SW480 (cell line): ENCODE data around the gene RWDD1.

ENCODE experiments used
- DNase-seq: peaks from one replicate; pipeline ENCODE4 v3.0.0-alpha.2; 2016; ENCODE audit warnings: low spot score

Gene RWDD1

GRCh38 chr6:116570856-116571682 is at the start of gene RWDD1:
Gene RWDD1 (plus strand): TSS chr6:116571504. CDS start chr6:116571583, 79 bp downstream.
- peak; percentile 97 for DNase-seq

GRCh38 chr6:116522896-116523295 is 48.4 kb upstream of the RWDD1 start:
- DNase-seq = no peak

GRCh38 chr6:116524236-116524635 is 47.1 kb upstream of the RWDD1 start:
- DNase-seq = no peak

- no peak for DNase-seq
Observed at GRCh38 chr6:116528133-116528532, 43.2 kb upstream of the RWDD1 start.

- DNase-seq = no peak
Observed at GRCh38 chr6:116528780-116529179, 42.5 kb upstream of the RWDD1 start.

- DNase-seq = no peak
Observed at GRCh38 chr6:116529466-116530290, 41.6 kb upstream of the RWDD1 start.

- DNase-seq = no peak
Observed at GRCh38 chr6:116530436-116530835, 40.9 kb upstream of the RWDD1 start.

GRCh38 chr6:116531675-116532570 is 39.4 kb upstream of the RWDD1 start:
- DNase-seq = peak; percentile 56

GRCh38 chr6:116533233-116533957 is 37.9 kb upstream of the RWDD1 start:
- no peak for DNase-seq

GRCh38 chr6:116535109-116535508 is 36.2 kb upstream of the RWDD1 start:
- no peak for DNase-seq

- peak; percentile 44 for DNase-seq
Observed at GRCh38 chr6:116536216-116536621, 35.1 kb upstream of the RWDD1 start.

GRCh38 chr6:116542426-116542825 is 28.9 kb upstream of the RWDD1 start:
- no peak for DNase-seq

- DNase-seq = no peak
Observed at GRCh38 chr6:116543149-116543548, 28.2 kb upstream of the RWDD1 start.

GRCh38 chr6:116545651-116546050 is 25.7 kb upstream of the RWDD1 start, which contains the start of gene TRAPPC3L:
Gene TRAPPC3L (minus strand): TSS chr6:116545684. CDS start chr6:116545514, 170 bp downstream.
- no peak for DNase-seq

- DNase-seq = no peak
Observed at GRCh38 chr6:116547358-116547757, 23.9 kb upstream of the RWDD1 start.

GRCh38 chr6:116550796-116551195 is 20.5 kb upstream of the RWDD1 start:
- no peak for DNase-seq

- DNase-seq = no peak
Observed at GRCh38 chr6:116553451-116553850, 17.9 kb upstream of the RWDD1 start, which contains the start of gene CALHM4. Gene CALHM4 (plus strand): TSS chr6:116553751. CDS start chr6:116553794, 43 bp downstream.

GRCh38 chr6:116556065-116556464 is 15.2 kb upstream of the RWDD1 start:
- no peak for DNase-seq

GRCh38 chr6:116556814-116557415 is 14.4 kb upstream of the RWDD1 start:
- no peak for DNase-seq

GRCh38 chr6:116557893-116558292 is 13.4 kb upstream of the RWDD1 start:
- DNase-seq = no peak

- DNase-seq = no peak
Observed at GRCh38 chr6:116560130-116560529, 11.2 kb upstream of the RWDD1 start.
